ENCODE measurements around the gene ALKBH6. TPM values are rescaled to one million over a fixed set of nuclear protein-coding genes. Genes with fewer than 3 reads are reported as not detected.

ALKBH6 gene
- total RNA-seq, 2 donors from 2014 or later = 36.3 to 38.7 TPM

DNA sequence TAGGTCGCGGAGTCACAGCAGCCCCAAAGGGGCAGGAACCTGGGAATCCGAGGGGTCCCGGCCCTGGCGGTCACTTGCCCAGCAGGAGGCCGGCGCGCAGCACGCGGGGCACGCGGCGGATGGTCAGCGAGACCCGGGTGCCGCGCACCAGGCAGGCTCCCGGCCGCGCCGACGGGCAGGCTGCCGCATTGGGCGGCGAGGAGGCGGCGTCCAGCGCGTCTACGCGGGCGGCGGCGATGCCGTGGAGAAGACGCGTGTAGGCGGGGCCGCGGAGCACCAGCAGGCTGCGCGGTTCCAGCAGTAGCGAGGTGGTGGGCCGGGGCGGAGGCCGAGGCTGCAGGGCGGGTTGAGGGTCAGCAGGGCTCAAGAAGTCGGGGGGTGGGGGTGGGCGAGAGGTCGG lies 4.8 kb downstream of the ALKBH6 start:
- Histone ChIP-seq H3K27ac (ENCODE audit: low read depth, low read length) (no peak overlapping the region), H3K27me3 (ENCODE audit: control insufficient read depth, insufficient read depth, low read length, poor library complexity, severe bottlenecking) (no peaks in the 10 kb centered on the region), H3K9me3 (ENCODE audit: control insufficient read depth, low read length) (no peaks in the 10 kb centered on the region), H3K36me3 (ENCODE audit: control insufficient read depth, insufficient read depth, low read length) (no peaks in the 10 kb centered on the region), H3K4me1 (ENCODE audit: control insufficient read depth, insufficient read depth, low read length) (no peaks in the 10 kb centered on the region), H3K9ac (ENCODE audit: extremely low read depth, low read length, poor library complexity, severe bottlenecking) (no peak overlapping the region), H3K4me3 (ENCODE audit: low read length) (peak overlapping the region; percentile 64)
- Mint-ChIP-seq H3K4me3 (peak overlapping the region; percentile 88), H3K36me3 (ENCODE audit: low read depth) (peaks cover 17% of the 10 kb centered on the region), H3K27me3 (ENCODE audit: insufficient read depth) (peaks cover 4% of the 10 kb centered on the region), H3K9me3 (no peaks in the 10 kb centered on the region), H3K27ac (no peak overlapping the region), H3K4me1 (peaks cover 20% of the 10 kb centered on the region)
- DNase-seq = peak; percentile 83
- 1 to 12% methylated on average over 18 to 50 of the region's 50 CpGs for WGBS, 2 experiments (ENCODE audit: insufficient coverage in 1 of 2, insufficient read length in 1 of 2)
- TF ChIP-seq, protein P1, sequence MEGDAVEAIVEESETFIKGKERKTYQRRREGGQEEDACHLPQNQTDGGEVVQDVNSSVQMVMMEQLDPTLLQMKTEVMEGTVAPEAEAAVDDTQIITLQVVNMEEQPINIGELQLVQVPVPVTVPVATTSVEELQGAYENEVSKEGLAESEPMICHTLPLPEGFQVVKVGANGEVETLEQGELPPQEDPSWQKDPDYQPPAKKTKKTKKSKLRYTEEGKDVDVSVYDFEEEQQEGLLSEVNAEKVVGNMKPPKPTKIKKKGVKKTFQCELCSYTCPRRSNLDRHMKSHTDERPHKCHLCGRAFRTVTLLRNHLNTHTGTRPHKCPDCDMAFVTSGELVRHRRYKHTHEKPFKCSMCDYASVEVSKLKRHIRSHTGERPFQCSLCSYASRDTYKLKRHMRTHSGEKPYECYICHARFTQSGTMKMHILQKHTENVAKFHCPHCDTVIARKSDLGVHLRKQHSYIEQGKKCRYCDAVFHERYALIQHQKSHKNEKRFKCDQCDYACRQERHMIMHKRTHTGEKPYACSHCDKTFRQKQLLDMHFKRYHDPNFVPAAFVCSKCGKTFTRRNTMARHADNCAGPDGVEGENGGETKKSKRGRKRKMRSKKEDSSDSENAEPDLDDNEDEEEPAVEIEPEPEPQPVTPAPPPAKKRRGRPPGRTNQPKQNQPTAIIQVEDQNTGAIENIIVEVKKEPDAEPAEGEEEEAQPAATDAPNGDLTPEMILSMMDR (conservative IDR thresholded peaks at IDR 0.05) = no peak

DNA sequence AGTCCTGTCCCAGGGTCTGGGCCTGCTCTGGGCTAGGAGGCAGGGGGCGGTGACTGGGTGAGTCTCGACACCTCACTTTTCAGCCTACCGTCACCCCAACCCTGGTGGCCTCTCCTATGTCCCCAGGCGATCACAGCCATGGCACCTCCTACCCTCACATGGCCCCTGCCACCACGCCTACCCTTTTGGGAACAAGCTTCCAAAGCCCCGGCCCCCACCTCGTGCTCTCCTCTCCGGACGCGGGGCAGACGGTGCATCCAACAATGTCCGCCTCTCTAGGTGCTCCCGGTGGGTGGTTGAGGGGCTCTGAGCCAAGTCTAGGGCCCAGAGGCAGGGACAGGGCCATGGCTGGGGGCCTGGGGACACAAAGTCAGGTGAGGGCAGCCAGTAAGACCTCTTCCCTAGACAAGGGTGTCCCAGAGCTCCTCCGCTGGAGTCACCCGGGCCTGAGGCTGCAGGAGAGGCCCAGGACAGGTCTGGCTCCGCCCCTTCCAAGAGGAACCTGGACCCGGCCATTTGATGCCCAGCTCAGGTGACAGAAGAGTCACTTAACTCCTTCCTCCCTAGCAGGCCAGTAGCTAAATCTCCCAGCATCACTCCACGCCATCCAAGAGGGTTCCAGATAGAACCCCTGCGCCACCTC lies 5.6 kb downstream of the ALKBH6 start, which contains the start of gene SYNE4:
Gene SYNE4 (minus strand): TSS at position 478 of the 643 bp plus-strand sequence. CDS start 132 bp downstream, at position 346.
- peaks cover 4% of the 10 kb centered on the region for H3K27me3 Mint-ChIP-seq (ENCODE audit: insufficient read depth)
- peak; percentile 95 for DNase-seq
- H3K27me3 ChIP-seq (ENCODE audit: control insufficient read depth, insufficient read depth, low read length, poor library complexity, severe bottlenecking) = no peaks in the 10 kb centered on the region
- 68 to 76% methylated on average over 11 to 19 of the region's 19 CpGs for WGBS, 2 experiments (ENCODE audit: insufficient coverage in 1 of 2, insufficient read length in 1 of 2)
- no peaks in the 10 kb centered on the region for H3K36me3 ChIP-seq (ENCODE audit: control insufficient read depth, insufficient read depth, low read length)
- TF ChIP-seq, protein P1 (conservative IDR thresholded peaks at IDR 0.05) = no peak
- H3K9ac ChIP-seq (ENCODE audit: extremely low read depth, low read length, poor library complexity, severe bottlenecking) = no peak within 1 kb of the TSS
- H3K36me3 Mint-ChIP-seq (ENCODE audit: low read depth) = peaks cover 21% of the 10 kb centered on the region
- peaks cover 17% of the 10 kb centered on the region for H3K4me1 Mint-ChIP-seq
- no peaks in the 10 kb centered on the region for H3K4me1 ChIP-seq (ENCODE audit: control insufficient read depth, insufficient read depth, low read length)
- peak within 1 kb of the TSS; percentile 88 for H3K4me3 Mint-ChIP-seq
- H3K27ac Mint-ChIP-seq = peak within 1 kb of the TSS; percentile 93
- H3K9me3 ChIP-seq (ENCODE audit: control insufficient read depth, low read length) = no peaks in the 10 kb centered on the region
- no peaks in the 10 kb centered on the region for H3K9me3 Mint-ChIP-seq
- peak within 1 kb of the TSS; percentile 64 for H3K4me3 ChIP-seq (ENCODE audit: low read length)
- no peak within 1 kb of the TSS for H3K27ac ChIP-seq (ENCODE audit: low read depth, low read length)

GRCh38 chr19:36006955-36007354 lies 7.1 kb downstream of the ALKBH6 start:
- no peak for DNase-seq

More at GRCh38 chr19:36006955-36007354, 7.1 kb downstream of the ALKBH6 start:
- no peak overlapping the region for H3K27ac Mint-ChIP-seq
- H3K36me3 ChIP-seq (ENCODE audit: control insufficient read depth, insufficient read depth, low read length) = no peaks in the 10 kb centered on the region
- H3K4me1 ChIP-seq (ENCODE audit: control insufficient read depth, insufficient read depth, low read length) = no peaks in the 10 kb centered on the region
- peaks cover 13% of the 10 kb centered on the region for H3K4me1 Mint-ChIP-seq
- no peak overlapping the region for H3K9ac ChIP-seq (ENCODE audit: extremely low read depth, low read length, poor library complexity, severe bottlenecking)
- H3K27me3 Mint-ChIP-seq (ENCODE audit: insufficient read depth) = peaks cover 4% of the 10 kb centered on the region
- WGBS, 2 experiments (ENCODE audit: insufficient coverage in 1 of 2, insufficient read length in 1 of 2) = 92 to 100% methylated on average over 2 to 5 of the region's 5 CpGs
- H3K27me3 ChIP-seq (ENCODE audit: control insufficient read depth, insufficient read depth, low read length, poor library complexity, severe bottlenecking) = no peaks in the 10 kb centered on the region
- H3K36me3 Mint-ChIP-seq (ENCODE audit: low read depth) = peaks cover 31% of the 10 kb centered on the region
- no peaks in the 10 kb centered on the region for H3K9me3 Mint-ChIP-seq
- peak overlapping the region; percentile 88 for H3K4me3 Mint-ChIP-seq
- H3K9me3 ChIP-seq (ENCODE audit: control insufficient read depth, low read length) = no peaks in the 10 kb centered on the region
- no peak overlapping the region for H3K27ac ChIP-seq (ENCODE audit: low read depth, low read length)
- TF ChIP-seq, protein P1 (conservative IDR thresholded peaks at IDR 0.05) = no peak
- H3K4me3 ChIP-seq (ENCODE audit: low read length) = no peak overlapping the region
